ENCODE measurements around the gene MEGF9.

DNA sequence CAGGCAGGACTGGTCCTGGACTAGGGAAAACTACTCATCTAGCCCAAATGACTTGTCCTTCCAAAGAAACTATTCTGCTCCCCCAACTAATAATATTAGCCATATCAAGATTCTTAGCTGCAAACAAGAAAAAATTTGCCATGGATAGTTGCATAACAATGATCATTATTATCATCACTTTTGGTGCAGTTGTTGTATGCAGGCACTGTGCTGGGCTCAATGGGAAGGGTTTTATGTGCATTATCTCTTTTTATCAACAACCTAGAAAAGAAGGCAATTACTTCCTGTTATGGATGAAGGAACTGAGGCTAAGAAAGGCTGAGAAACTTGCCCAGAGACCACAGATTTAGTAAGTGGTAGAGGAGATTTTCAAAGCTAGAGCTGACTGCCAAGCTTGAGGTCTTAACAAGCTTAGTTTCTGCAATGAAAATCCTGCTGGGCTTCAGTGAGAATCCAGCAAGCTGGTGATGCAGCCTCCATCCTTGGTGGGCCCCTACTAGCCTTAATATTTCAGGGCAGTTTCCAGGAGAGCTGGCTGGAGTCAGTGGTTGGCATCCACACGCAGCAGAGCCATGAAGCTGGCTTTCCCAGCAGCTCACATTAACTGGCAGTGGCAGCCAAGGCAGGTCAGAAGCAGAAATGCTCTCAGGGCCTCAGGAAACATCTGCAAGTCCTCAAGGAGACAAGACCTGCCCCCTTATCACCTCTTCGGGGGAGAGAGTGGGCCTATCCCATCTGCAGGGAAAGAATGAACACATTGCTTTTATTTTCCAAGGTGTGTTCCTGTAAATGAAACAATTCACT is 20.5 kb upstream of the MEGF9 start:
- no peak for TF ChIP-seq POLR2A (IDR thresholded peaks at IDR 0.05; ENCODE audit: low read depth, low read length)
- no peak for TF ChIP-seq TAF1 (IDR thresholded peaks at IDR 0.05; ENCODE audit: low read depth, low read length)
- TF ChIP-seq POLR2AphosphoS5 (IDR thresholded peaks at IDR 0.05; ENCODE audit: low read depth, low read length) = no peak
- no peak for TF ChIP-seq POU2F2 (IDR thresholded peaks at IDR 0.05; ENCODE audit: low read depth, low read length)
- no peak for TF ChIP-seq SPI1 (IDR thresholded peaks at IDR 0.05; ENCODE audit: low read depth, low read length)

All from GM12891 (cell line).